OCI-LY7 (cell line): ENCODE data around the gene TSN. TPM values are rescaled to one million over a fixed set of nuclear protein-coding genes. Genes with fewer than 3 reads are reported as not detected.

Source experiments
- BruUV-seq: library from RNA; stranded (reverse); fragments of 400-500 nt; replicated peaks from 2 replicates; lab custom pipeline; 2021; lab: Mats Ljungman, UMichigan
- CTCF ChIA-PET: fragments of 300-600 bp; sonication (Branson Sonifier 250); formaldehyde crosslinking; loops from one replicate; lab custom pipeline; 2022; ENCODE audit warnings: antibody characterized with exemption; ENCODE audit not compliant: unreplicated experiment; lab: Charles Lee
- POLR2A ChIA-PET: fragments of 300-600 bp; sonication (Branson Sonifier 250); formaldehyde crosslinking; loops from one replicate; lab custom pipeline; 2022; ENCODE audit warnings: antibody characterized with exemption; lab: Charles Lee
- DNase-seq: peaks from one replicate; pipeline ENCODE4 v3.0.0-alpha.2; 2015; ENCODE audit warnings: low spot score
- H2AFZ ChIP-seq: fragments of 200-600 bp; sonication (generic), shearing (Covaris generic); 2 replicates; pipeline ENCODE4 v1.6.1; 2014; ENCODE audit warnings: mild to moderate bottlenecking, antibody characterized with exemption, low read length, moderate library complexity
- H3K27ac ChIP-seq: fragments of 200-600 bp; sonication (generic); 2 replicates; pipeline ENCODE4 v1.5.1; 2014; ENCODE audit warnings: mixed run types, low read depth, mild to moderate bottlenecking, moderate library complexity, low read length, inconsistent platforms; ENCODE audit not compliant: poor library complexity, severe bottlenecking
- H3K36me3 ChIP-seq: fragments of 200-600 bp; sonication (generic); 2 replicates; pipeline ENCODE4 v1.6.1; 2014; ENCODE audit warnings: mild to moderate bottlenecking, antibody characterized with exemption, low read length, moderate library complexity, mixed read lengths; ENCODE audit not compliant: insufficient read depth
- H3K4me1 ChIP-seq: fragments of 200-600 bp; sonication (generic); 2 replicates; pipeline ENCODE4 v1.5.1; 2014; ENCODE audit warnings: mild to moderate bottlenecking, low read length; ENCODE audit not compliant: insufficient read depth, poor library complexity, severe bottlenecking
- H3K4me2 ChIP-seq: fragments of 200-600 bp; sonication (generic); 2 replicates; pipeline ENCODE4 v1.6.1; 2014; ENCODE audit warnings: mild to moderate bottlenecking, low read length
- H3K4me3 ChIP-seq: fragments of 200-600 bp; sonication (generic); 2 replicates; pipeline ENCODE4 v1.5.1; 2014; ENCODE audit warnings: mild to moderate bottlenecking, low read depth, low read length; ENCODE audit not compliant: poor library complexity, severe bottlenecking
- H3K79me2 ChIP-seq: fragments of 200-600 bp; sonication (generic); 2 replicates; pipeline ENCODE4 v1.6.1; 2016; ENCODE audit warnings: low read depth, mild to moderate bottlenecking, low read length, moderate library complexity, mixed read lengths; ENCODE audit not compliant: insufficient read depth
- H3K9me2 ChIP-seq: fragments of 200-600 bp; sonication (generic); 2 replicates; pipeline ENCODE4 v1.6.1; 2016; ENCODE audit warnings: mild to moderate bottlenecking, low read length, mixed read lengths; ENCODE audit not compliant: insufficient read depth
- H3K9me3 ChIP-seq: fragments of 200-600 bp; sonication (generic); 2 replicates; pipeline ENCODE4 v1.6.1; 2014; ENCODE audit warnings: mild to moderate bottlenecking, mixed run types, low read length, mixed read lengths
- H4K20me1 ChIP-seq: fragments of 200-600 bp; sonication (generic); 2 replicates; pipeline ENCODE4 v1.6.1; 2014; ENCODE audit warnings: mild to moderate bottlenecking, antibody characterized with exemption, low read length, moderate library complexity, mixed read lengths; ENCODE audit not compliant: insufficient read depth
- CTCF ChIP-seq: fragments of 200-600 bp; sonication (generic); conservative IDR thresholded peaks from 2 replicates; pipeline ENCODE4 v1.5.1; 2014; ENCODE audit warnings: mild to moderate bottlenecking, antibody characterized with exemption, low read length, moderate library complexity, mixed read lengths
- EZH2phosphoT487 ChIP-seq: fragments of 200-600 bp; sonication (generic); IDR thresholded peaks from 2 replicates; pipeline ENCODE4 v1.6.1; 2018; ENCODE audit warnings: low read depth, borderline replicate concordance, mild to moderate bottlenecking, mixed run types, antibody characterized with exemption, low read length, moderate library complexity, mixed read lengths
- intact Hi-C: fragments of 100-400 bp; cut with micrococcal nuclease; formaldehyde crosslinking; loops from one replicate; pipeline ENCODE4 v1.10.0; 2022; ENCODE audit not compliant: unreplicated experiment
- total RNA-seq, 2 experiments: library from RNA; depleted of rRNA in 1 of 2; stranded (reverse); fragments of >200 nt in 1 of 2; shearing (Covaris generic) in 1 of 2; gene quantifications; 2 replicates each; pipeline ENCODE4 v1.2.3, GENCODE V29; 2014 to 2022

The TSN gene
- total RNA-seq, 2 experiments from 2014 or later, result 59.2 to 102 TPM

- no TSS peak for BruUV-seq
- H3K36me3 ChIP-seq, result no peaks in the 10 kb centered on the region
- ChIA-PET POLR2A (interaction anchor here (1.5 kb wide), 1 partner anchor 25 kb away, joined by 4 read pairs; no protein-coding TSS in a partner anchor), CTCF (no interaction called here)
- no peaks in the 10 kb centered on the region for H3K9me2 ChIP-seq
- DNase-seq, result no peak
- TF ChIP-seq CTCF (no peak), EZH2phosphoT487 (no peak)
- no peaks in the 10 kb centered on the region for H4K20me1 ChIP-seq
- H3K4me1 ChIP-seq, result peaks cover 10% of the 10 kb centered on the region
- no peak overlapping the region for H2AFZ ChIP-seq
- no peak overlapping the region for H3K4me2 ChIP-seq
- H3K4me3 ChIP-seq, result no peak overlapping the region
- no peaks in the 10 kb centered on the region for H3K79me2 ChIP-seq
- H3K9me3 ChIP-seq, result no peaks in the 10 kb centered on the region
- H3K27ac ChIP-seq, result no peak overlapping the region
- intact Hi-C loops, result no loop called here
Measured at GRCh38 chr2:121777699-121778058, 22.2 kb downstream of the TSN start.

- H3K79me2 ChIP-seq, result no peaks in the 10 kb centered on the region
- DNase-seq, result no peak
- H3K9me2 ChIP-seq, result no peaks in the 10 kb centered on the region
- no peaks in the 10 kb centered on the region for H3K36me3 ChIP-seq
- H4K20me1 ChIP-seq, result no peaks in the 10 kb centered on the region
- no peak overlapping the region for H3K4me2 ChIP-seq
- POLR2A ChIA-PET, result interaction anchor here (0.6 to 1.5 kb wide), 2 partner anchors 24 to 97 kb away, joined by 3 to 4 read pairs; no protein-coding TSS in a partner anchor
- no peak overlapping the region for H3K27ac ChIP-seq
- no peaks in the 10 kb centered on the region for H3K9me3 ChIP-seq
- H3K4me1 ChIP-seq, result no peaks in the 10 kb centered on the region
- intact Hi-C loops, result no loop called here
- CTCF ChIA-PET, result interaction anchor here (1.2 kb wide), 1 partner anchor 12 kb away, joined by 3 read pairs; no protein-coding TSS in a partner anchor
- no peak overlapping the region for H2AFZ ChIP-seq
- no TSS peak for BruUV-seq
- no peak for TF ChIP-seq CTCF
- no peak for TF ChIP-seq EZH2phosphoT487
- no peak overlapping the region for H3K4me3 ChIP-seq
Measured at GRCh38 chr2:121778741-121779487, 23.5 kb downstream of the TSN start.

- no peak overlapping the region for H3K4me2 ChIP-seq
- H3K27ac ChIP-seq, result no peak overlapping the region
- no peaks in the 10 kb centered on the region for H4K20me1 ChIP-seq
- no peaks in the 10 kb centered on the region for H3K4me1 ChIP-seq
- H3K4me3 ChIP-seq, result no peak overlapping the region
- H3K9me2 ChIP-seq, result no peaks in the 10 kb centered on the region
- DNase-seq, result no peak
- ChIA-PET CTCF (no interaction called here), POLR2A (interaction anchor here (1.1 to 1.4 kb wide), 2 partner anchors 9 to 11 kb away, joined by 3 to 4 read pairs; no protein-coding TSS in a partner anchor)
- intact Hi-C loops, result no loop called here
- H3K79me2 ChIP-seq, result no peaks in the 10 kb centered on the region
- H3K36me3 ChIP-seq, result no peaks in the 10 kb centered on the region
- BruUV-seq, result no TSS peak
- H2AFZ ChIP-seq, result no peak overlapping the region
- H3K9me3 ChIP-seq, result no peaks in the 10 kb centered on the region
- no peak for TF ChIP-seq EZH2phosphoT487
- no peak for TF ChIP-seq CTCF
Measured at GRCh38 chr2:121783180-121783579, 27.7 kb downstream of the TSN start.
